HL-60 (cell line): Measurements from ENCODE around the gene ELOVL4.

Experiments used
- CTCF ChIP-seq: IDR thresholded peaks from one replicate; pipeline ENCODE4 v1.5.1; 2011; ENCODE audit warnings: low read length, control low read depth, inconsistent platforms; ENCODE audit not compliant: insufficient read depth
- GABPA ChIP-seq: IDR thresholded peaks from 2 replicates; pipeline ENCODE4 v1.6.1; 2012; ENCODE audit warnings: low read depth
- POLR2AphosphoS5 ChIP-seq: IDR thresholded peaks from 2 replicates; pipeline ENCODE4 v1.6.1; 2012; ENCODE audit warnings: low read depth
- REST ChIP-seq: IDR thresholded peaks from 2 replicates; pipeline ENCODE4 v1.6.1; 2012; ENCODE audit warnings: low read depth; ENCODE audit not compliant: insufficient replicate concordance
- SPI1 ChIP-seq: IDR thresholded peaks from 2 replicates; pipeline ENCODE4 v1.6.1; 2012; ENCODE audit warnings: low read depth, mild to moderate bottlenecking, borderline replicate concordance

GRCh38 chr6:79902046-79902445, 45.3 kb downstream of the ELOVL4 start:
- TF ChIP-seq CTCF = no peak
- TF ChIP-seq POLR2AphosphoS5 = no peak
- TF ChIP-seq SPI1 = no peak
- no peak for TF ChIP-seq REST
- TF ChIP-seq GABPA = no peak
